ENCODE measurements around the gene COL18A1. TPM values are rescaled to one million over a fixed set of nuclear protein-coding genes. Genes with fewer than 3 reads are reported as not detected.

Gene COL18A1
- total and polyA plus RNA-seq, 9 of the 15 experiments (the other 6 are each of a cell fraction or from before 2014, with no cell fraction given) = 0.14 to 16.4 (median 2.0) TPM

- TF ChIP-seq, protein P1, sequence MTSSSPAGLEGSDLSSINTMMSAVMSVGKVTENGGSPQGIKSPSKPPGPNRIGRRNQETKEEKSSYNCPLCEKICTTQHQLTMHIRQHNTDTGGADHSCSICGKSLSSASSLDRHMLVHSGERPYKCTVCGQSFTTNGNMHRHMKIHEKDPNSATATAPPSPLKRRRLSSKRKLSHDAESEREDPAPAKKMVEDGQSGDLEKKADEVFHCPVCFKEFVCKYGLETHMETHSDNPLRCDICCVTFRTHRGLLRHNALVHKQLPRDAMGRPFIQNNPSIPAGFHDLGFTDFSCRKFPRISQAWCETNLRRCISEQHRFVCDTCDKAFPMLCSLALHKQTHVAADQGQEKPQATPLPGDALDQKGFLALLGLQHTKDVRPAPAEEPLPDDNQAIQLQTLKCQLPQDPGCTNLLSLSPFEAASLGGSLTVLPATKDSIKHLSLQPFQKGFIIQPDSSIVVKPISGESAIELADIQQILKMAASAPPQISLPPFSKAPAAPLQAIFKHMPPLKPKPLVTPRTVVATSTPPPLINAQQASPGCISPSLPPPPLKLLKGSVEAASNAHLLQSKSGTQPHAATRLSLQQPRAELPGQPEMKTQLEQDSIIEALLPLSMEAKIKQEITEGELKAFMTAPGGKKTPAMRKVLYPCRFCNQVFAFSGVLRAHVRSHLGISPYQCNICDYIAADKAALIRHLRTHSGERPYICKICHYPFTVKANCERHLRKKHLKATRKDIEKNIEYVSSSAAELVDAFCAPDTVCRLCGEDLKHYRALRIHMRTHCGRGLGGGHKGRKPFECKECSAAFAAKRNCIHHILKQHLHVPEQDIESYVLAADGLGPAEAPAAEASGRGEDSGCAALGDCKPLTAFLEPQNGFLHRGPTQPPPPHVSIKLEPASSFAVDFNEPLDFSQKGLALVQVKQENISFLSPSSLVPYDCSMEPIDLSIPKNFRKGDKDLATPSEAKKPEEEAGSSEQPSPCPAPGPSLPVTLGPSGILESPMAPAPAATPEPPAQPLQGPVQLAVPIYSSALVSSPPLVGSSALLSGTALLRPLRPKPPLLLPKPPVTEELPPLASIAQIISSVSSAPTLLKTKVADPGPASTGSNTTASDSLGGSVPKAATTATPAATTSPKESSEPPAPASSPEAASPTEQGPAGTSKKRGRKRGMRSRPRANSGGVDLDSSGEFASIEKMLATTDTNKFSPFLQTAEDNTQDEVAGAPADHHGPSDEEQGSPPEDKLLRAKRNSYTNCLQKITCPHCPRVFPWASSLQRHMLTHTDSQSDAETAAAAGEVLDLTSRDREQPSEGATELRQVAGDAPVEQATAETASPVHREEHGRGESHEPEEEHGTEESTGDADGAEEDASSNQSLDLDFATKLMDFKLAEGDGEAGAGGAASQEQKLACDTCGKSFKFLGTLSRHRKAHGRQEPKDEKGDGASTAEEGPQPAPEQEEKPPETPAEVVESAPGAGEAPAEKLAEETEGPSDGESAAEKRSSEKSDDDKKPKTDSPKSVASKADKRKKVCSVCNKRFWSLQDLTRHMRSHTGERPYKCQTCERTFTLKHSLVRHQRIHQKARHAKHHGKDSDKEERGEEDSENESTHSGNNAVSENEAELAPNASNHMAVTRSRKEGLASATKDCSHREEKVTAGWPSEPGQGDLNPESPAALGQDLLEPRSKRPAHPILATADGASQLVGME (CRISPR knock-in tag; IDR thresholded peaks at IDR 0.05) = no peak
- TF ChIP-seq HDAC1 (IDR thresholded peaks at IDR 0.05) = 0 out of 4 replicates have a peak, but pooled peaks of 1 of the 2 experiments have one; percentile 16
- 0 out of 2 replicates have a peak, but pooled peaks have one; percentile 32 for TF ChIP-seq SMARCA4 (IDR thresholded peaks at IDR 0.05)
- peak; percentile 69 for TF ChIP-seq CBFA2T2 (conservative IDR thresholded peaks at IDR 0.05)
- TF ChIP-seq RAD21 (CRISPR knock-in tag; conservative IDR thresholded peaks at IDR 0.05 in 1 of 2, IDR thresholded peaks at IDR 0.05 in 1 of 2) = no peak
- TF ChIP-seq TRIM24 (IDR thresholded peaks at IDR 0.05) = no peak
- 0 out of 2 replicates have a peak, but pooled peaks have one; percentile 35 for TF ChIP-seq ZNF12 (CRISPR knock-in tag; IDR thresholded peaks at IDR 0.05)
- 0 out of 2 replicates have a peak, but pooled peaks have one; percentile 2 for TF ChIP-seq ZNF583 (CRISPR knock-in tag; IDR thresholded peaks at IDR 0.05)
- TF ChIP-seq ETV5 (CRISPR knock-in tag; IDR thresholded peaks at IDR 0.05; ENCODE audit: low read depth) = 0 out of 2 replicates have a peak, but pooled peaks have one; percentile 27
- TF ChIP-seq LCOR (CRISPR knock-in tag; IDR thresholded peaks at IDR 0.05) = peak; percentile 26; the same call in 1 of the 2 replicates
- TF ChIP-seq, protein P2, sequence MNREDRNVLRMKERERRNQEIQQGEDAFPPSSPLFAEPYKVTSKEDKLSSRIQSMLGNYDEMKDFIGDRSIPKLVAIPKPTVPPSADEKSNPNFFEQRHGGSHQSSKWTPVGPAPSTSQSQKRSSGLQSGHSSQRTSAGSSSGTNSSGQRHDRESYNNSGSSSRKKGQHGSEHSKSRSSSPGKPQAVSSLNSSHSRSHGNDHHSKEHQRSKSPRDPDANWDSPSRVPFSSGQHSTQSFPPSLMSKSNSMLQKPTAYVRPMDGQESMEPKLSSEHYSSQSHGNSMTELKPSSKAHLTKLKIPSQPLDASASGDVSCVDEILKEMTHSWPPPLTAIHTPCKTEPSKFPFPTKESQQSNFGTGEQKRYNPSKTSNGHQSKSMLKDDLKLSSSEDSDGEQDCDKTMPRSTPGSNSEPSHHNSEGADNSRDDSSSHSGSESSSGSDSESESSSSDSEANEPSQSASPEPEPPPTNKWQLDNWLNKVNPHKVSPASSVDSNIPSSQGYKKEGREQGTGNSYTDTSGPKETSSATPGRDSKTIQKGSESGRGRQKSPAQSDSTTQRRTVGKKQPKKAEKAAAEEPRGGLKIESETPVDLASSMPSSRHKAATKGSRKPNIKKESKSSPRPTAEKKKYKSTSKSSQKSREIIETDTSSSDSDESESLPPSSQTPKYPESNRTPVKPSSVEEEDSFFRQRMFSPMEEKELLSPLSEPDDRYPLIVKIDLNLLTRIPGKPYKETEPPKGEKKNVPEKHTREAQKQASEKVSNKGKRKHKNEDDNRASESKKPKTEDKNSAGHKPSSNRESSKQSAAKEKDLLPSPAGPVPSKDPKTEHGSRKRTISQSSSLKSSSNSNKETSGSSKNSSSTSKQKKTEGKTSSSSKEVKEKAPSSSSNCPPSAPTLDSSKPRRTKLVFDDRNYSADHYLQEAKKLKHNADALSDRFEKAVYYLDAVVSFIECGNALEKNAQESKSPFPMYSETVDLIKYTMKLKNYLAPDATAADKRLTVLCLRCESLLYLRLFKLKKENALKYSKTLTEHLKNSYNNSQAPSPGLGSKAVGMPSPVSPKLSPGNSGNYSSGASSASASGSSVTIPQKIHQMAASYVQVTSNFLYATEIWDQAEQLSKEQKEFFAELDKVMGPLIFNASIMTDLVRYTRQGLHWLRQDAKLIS (CRISPR knock-in tag; IDR thresholded peaks at IDR 0.05) = no peak
- TF ChIP-seq TBP (optimal IDR thresholded peaks at IDR 0.05; ENCODE audit: low read depth, low read length) = no peak
- no peak for TF ChIP-seq DNMT1 (IDR thresholded peaks at IDR 0.05)
- peak; percentile 2 for TF ChIP-seq ARHGAP35 (IDR thresholded peaks at IDR 0.05; ENCODE audit: partially characterized antibody)
- peak; percentile 40; the same call in 1 of the 2 replicates for TF ChIP-seq TAL1 (IDR thresholded peaks at IDR 0.05)
- TF ChIP-seq CBFB (CRISPR knock-in tag; IDR thresholded peaks at IDR 0.05) = peak; percentile 59; the same call in 1 of the 2 replicates
- peak; percentile 79 for TF ChIP-seq CBFA2T3 (IDR thresholded peaks at IDR 0.05)
- peak; percentile 69 for TF ChIP-seq TEAD4 (IDR thresholded peaks at IDR 0.05; ENCODE audit: low read length)
- TF ChIP-seq TEAD4 (CRISPR knock-in tag; IDR thresholded peaks at IDR 0.05; ENCODE audit: borderline replicate concordance) = no peak
Observed at GRCh38 chr21:45410151-45410864, 5.3 kb downstream of the COL18A1 start (continued).
